ENCODE results near the gene IGFBP7. TPM values are rescaled to one million over a fixed set of nuclear protein-coding genes. Genes with fewer than 3 reads are reported as not detected.

The IGFBP7 gene
- total RNA-seq, 4 donors from 2014 or later, result 117 to 241 (median 152) TPM

GRCh38 chr4:57103051-57103450, 7.1 kb downstream of the IGFBP7 start:
- in situ Hi-C loops (cut with MboI; ENCODE audit: low sequenced_read_pairs in 4 of 4), result no loop called here
- Histone ChIP-seq H3K27me3 (no peaks in the 10 kb centered on the region), H3K4me1 (peaks cover 8 to 22% of the 10 kb centered on the region in 2 donors), H3K9me3 (no peaks in the 10 kb centered on the region), H3K36me3 (no peaks in the 10 kb centered on the region), H3K27ac (peak overlapping the region; percentile 70 to 75 (median 72)), H3K4me3 (no peak overlapping the region)
- DNase-seq (no peak), ATAC-seq (no peak)
- intact Hi-C loops (cut with DNase I; ENCODE audit: low total_unique reads), result no loop called here
- TF ChIP-seq, protein P1, sequence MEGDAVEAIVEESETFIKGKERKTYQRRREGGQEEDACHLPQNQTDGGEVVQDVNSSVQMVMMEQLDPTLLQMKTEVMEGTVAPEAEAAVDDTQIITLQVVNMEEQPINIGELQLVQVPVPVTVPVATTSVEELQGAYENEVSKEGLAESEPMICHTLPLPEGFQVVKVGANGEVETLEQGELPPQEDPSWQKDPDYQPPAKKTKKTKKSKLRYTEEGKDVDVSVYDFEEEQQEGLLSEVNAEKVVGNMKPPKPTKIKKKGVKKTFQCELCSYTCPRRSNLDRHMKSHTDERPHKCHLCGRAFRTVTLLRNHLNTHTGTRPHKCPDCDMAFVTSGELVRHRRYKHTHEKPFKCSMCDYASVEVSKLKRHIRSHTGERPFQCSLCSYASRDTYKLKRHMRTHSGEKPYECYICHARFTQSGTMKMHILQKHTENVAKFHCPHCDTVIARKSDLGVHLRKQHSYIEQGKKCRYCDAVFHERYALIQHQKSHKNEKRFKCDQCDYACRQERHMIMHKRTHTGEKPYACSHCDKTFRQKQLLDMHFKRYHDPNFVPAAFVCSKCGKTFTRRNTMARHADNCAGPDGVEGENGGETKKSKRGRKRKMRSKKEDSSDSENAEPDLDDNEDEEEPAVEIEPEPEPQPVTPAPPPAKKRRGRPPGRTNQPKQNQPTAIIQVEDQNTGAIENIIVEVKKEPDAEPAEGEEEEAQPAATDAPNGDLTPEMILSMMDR (IDR thresholded peaks at IDR 0.05 in 4 of 5, conservative IDR thresholded peaks at IDR 0.05 in 1 of 5), result no peak
- TF ChIP-seq POLR2A (IDR thresholded peaks at IDR 0.05), result no peak

DNA sequence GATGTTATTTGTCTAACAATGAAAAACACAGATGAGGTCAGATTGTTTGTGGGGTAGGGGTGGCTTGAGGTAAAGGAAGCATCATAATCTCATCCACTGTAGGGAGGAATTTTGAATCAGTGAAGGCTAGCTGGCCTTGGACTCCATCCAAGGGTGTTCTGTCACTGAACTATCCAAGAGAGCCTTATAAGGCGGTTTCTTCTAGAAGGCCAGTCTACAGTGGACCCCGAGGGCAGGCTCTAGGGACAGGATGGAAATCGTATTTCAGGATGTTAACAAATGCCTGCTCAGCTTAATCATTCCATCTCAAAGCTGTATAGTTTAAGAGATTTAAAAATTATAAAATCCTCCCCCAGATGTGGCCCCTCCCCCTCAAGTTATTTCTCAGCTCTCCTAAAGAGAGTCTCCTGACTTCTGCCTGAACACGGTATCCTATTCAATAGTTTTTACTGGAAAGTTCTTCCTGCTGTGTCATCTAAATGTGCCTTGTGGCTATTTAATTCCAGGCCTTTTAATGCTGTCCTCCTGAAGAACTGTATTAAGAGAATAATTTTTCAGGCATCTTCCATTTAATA, 8.0 kb downstream of the IGFBP7 start:
- Histone ChIP-seq H3K36me3 (no peaks in the 10 kb centered on the region), H3K9me3 (no peaks in the 10 kb centered on the region), H3K27ac (peak overlapping the region; percentile 70 to 75 (median 72)), H3K4me1 (peaks cover 8 to 22% of the 10 kb centered on the region in 2 donors), H3K4me3 (no peak overlapping the region), H3K27me3 (no peaks in the 10 kb centered on the region)
- intact Hi-C loops (cut with DNase I; ENCODE audit: low total_unique reads) (no loop called here), in situ Hi-C loops (cut with MboI; ENCODE audit: low sequenced_read_pairs in 4 of 4) (no loop called here)
- TF ChIP-seq, protein P1 (IDR thresholded peaks at IDR 0.05 in 4 of 5, conservative IDR thresholded peaks at IDR 0.05 in 1 of 5), result no peak
- TF ChIP-seq POLR2A (IDR thresholded peaks at IDR 0.05), result no peak
- ATAC-seq (peak; percentile 83 to 90), DNase-seq (peak; percentile 41 to 46)

- H3K27me3 ChIP-seq, result no peaks in the 10 kb centered on the region
- TF ChIP-seq POLR2A (IDR thresholded peaks at IDR 0.05), result no peak
- TF ChIP-seq, protein P1 (IDR thresholded peaks at IDR 0.05 in 4 of 5, conservative IDR thresholded peaks at IDR 0.05 in 1 of 5), result no peak
- DNase-seq (no peak), ATAC-seq (no peak)
- intact Hi-C loops (cut with DNase I; ENCODE audit: low total_unique reads), result no loop called here
- peak overlapping the region; percentile 70 to 75 (median 72) for H3K27ac ChIP-seq
- in situ Hi-C loops (cut with MboI; ENCODE audit: low sequenced_read_pairs in 4 of 4), result no loop called here
- no peaks in the 10 kb centered on the region for H3K36me3 ChIP-seq
- H3K4me1 ChIP-seq, result peaks cover 8 to 24% of the 10 kb centered on the region in 2 donors
- H3K4me3 ChIP-seq, result no peak overlapping the region
- no peaks in the 10 kb centered on the region for H3K9me3 ChIP-seq
Measured at GRCh38 chr4:57100979-57101651, 9.1 kb downstream of the IGFBP7 start.

DNA sequence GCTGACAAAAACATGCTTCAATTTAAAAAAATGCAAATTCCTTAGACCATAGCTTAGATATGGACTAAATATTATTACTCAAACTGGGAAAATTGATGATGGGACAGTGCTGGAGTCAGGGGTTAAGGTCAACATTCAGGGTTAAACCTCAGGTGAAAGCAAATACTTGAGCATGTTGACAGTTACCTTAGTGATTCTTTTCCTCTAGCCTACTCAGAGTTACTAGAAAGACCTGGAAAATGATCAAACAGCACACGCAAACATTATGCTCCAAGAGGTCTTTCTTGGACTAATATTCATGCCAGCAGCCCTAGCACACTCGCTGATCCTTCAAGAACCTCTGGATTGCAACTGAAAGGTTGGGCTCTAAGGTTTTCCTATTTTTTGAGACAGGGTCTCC, 10.8 kb downstream of the IGFBP7 start:
- DNase-seq (no peak), ATAC-seq (no peak)
- Histone ChIP-seq H3K9me3 (no peaks in the 10 kb centered on the region), H3K4me3 (no peak overlapping the region), H3K36me3 (no peaks in the 10 kb centered on the region), H3K27ac (peak overlapping the region; percentile 14 to 75 (median 71)), H3K4me1 (peaks cover 8 to 25% of the 10 kb centered on the region in 2 donors), H3K27me3 (no peaks in the 10 kb centered on the region)
- no peak for TF ChIP-seq POLR2A (IDR thresholded peaks at IDR 0.05)
- TF ChIP-seq, protein P1 (IDR thresholded peaks at IDR 0.05 in 4 of 5, conservative IDR thresholded peaks at IDR 0.05 in 1 of 5), result no peak
- in situ Hi-C loops (cut with MboI; ENCODE audit: low sequenced_read_pairs in 4 of 4), result no loop called here
- intact Hi-C loops (cut with DNase I; ENCODE audit: low total_unique reads), result no loop called here

All from gastrocnemius medialis (tissue), 4 donors.